ENCODE data around the gene SIGLECL1. TPM values are rescaled to one million over a fixed set of nuclear protein-coding genes. Genes with fewer than 3 reads are reported as not detected.
"Not testable (repeated sequence)": the region's sequence is repeated elsewhere in the genome, so short reads cannot be mapped to it uniquely, and the experiment has no call there.

The SIGLECL1 gene
- total and polyA plus RNA-seq, 2 donors (not counting 1 experiment from before 2014, with no cell fraction given): not detected

DNA sequence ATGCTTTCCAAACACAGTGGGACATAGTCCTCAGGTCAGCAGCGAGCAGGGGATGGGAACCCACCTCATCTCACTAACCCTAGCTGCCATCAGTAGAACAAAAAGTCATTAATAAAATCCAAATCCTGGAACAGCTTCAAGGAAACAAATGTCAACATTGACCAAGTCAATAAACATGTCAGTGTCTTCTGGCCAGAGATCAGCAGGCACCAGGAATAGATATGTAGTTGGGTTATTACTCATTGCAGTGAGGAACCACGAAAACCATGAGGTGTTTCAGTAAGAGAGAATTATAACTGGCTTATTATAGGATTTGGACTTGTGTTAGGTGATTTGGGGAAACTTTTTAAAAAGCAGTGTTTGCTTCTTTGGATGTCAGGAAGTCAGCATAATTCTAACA is 43.1 kb upstream of the SIGLECL1 start:
- no peaks in the 10 kb centered on the region for H3K9me3 ChIP-seq (ENCODE audit: control extremely low read depth in 1 of 3, control insufficient read depth in 2 of 3, insufficient read depth in 1 of 3, low read length in 2 of 3)
- no peaks in the 10 kb centered on the region for H3K36me3 ChIP-seq (replicated peaks in 1 of 2; ENCODE audit: control extremely low read depth in 1 of 2, control insufficient read depth in 1 of 2, extremely low read depth in 1 of 2, insufficient read depth in 2 of 2, low read length in 1 of 2)
- H3K79me2 ChIP-seq (ENCODE audit: control insufficient read depth, insufficient read depth, low read length): no peaks in the 10 kb centered on the region
- POLR2A ChIA-PET: no interaction called here
- Mint-ChIP-seq H3K4me1 (no peaks in the 10 kb centered on the region), H3K27me3 (peaks cover 34% of the 10 kb centered on the region), H3K9me3 (ENCODE audit: insufficient read depth) (no peaks in the 10 kb centered on the region), H3K4me3 (no peak overlapping the region), H3K27ac (no peak overlapping the region)
- DNase-seq (no peak), ATAC-seq (ENCODE audit: low read depth) (no peak)
- H4K20me1 ChIP-seq (ENCODE audit: control insufficient read depth, insufficient read depth, low read length, poor library complexity, severe bottlenecking): no peaks in the 10 kb centered on the region
- no peak overlapping the region for H2AFZ ChIP-seq (ENCODE audit: insufficient read depth, low read depth, low read length, poor library complexity, severe bottlenecking)
- H3K27me3 ChIP-seq (replicated peaks in 1 of 4; ENCODE audit: control extremely low read depth in 1 of 4, control insufficient read depth in 3 of 4, insufficient read depth in 4 of 4, low read length in 3 of 4): peaks cover 0 to 7% (median 0%) of the 10 kb centered on the region in 4 experiments
- H3K9ac ChIP-seq (ENCODE audit: low read length): no peak overlapping the region
- CTCF ChIA-PET: no interaction called here
- no peak overlapping the region for H3K4me3 ChIP-seq (ENCODE audit: control extremely low read depth in 1 of 5, extremely low read depth in 1 of 5, insufficient read depth in 1 of 5, low read depth in 2 of 5, low read length in 4 of 5)
- no peak overlapping the region for H3K27ac ChIP-seq (ENCODE audit: low read length in 2 of 2)
- no peaks in the 10 kb centered on the region for H3K4me1 ChIP-seq (ENCODE audit: control insufficient read depth in 2 of 2, insufficient read depth in 2 of 2, low read length in 2 of 2)
- no peak overlapping the region for H3K4me2 ChIP-seq (replicated peaks; ENCODE audit: low read depth, low read length, poor library complexity, severe bottlenecking)
- intact Hi-C loops (cut with micrococcal nuclease): no loop called here
- WGBS (ENCODE audit: insufficient coverage): 71% methylated on average over 1 of the region's 2 CpGs
- no peak for TF ChIP-seq EZH2 (IDR thresholded peaks at IDR 0.05; ENCODE audit: borderline replicate concordance, insufficient read depth, low read depth, low read length, poor library complexity, severe bottlenecking)
- TF ChIP-seq, protein P1, sequence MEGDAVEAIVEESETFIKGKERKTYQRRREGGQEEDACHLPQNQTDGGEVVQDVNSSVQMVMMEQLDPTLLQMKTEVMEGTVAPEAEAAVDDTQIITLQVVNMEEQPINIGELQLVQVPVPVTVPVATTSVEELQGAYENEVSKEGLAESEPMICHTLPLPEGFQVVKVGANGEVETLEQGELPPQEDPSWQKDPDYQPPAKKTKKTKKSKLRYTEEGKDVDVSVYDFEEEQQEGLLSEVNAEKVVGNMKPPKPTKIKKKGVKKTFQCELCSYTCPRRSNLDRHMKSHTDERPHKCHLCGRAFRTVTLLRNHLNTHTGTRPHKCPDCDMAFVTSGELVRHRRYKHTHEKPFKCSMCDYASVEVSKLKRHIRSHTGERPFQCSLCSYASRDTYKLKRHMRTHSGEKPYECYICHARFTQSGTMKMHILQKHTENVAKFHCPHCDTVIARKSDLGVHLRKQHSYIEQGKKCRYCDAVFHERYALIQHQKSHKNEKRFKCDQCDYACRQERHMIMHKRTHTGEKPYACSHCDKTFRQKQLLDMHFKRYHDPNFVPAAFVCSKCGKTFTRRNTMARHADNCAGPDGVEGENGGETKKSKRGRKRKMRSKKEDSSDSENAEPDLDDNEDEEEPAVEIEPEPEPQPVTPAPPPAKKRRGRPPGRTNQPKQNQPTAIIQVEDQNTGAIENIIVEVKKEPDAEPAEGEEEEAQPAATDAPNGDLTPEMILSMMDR (IDR thresholded peaks at IDR 0.05): no peak

DNA sequence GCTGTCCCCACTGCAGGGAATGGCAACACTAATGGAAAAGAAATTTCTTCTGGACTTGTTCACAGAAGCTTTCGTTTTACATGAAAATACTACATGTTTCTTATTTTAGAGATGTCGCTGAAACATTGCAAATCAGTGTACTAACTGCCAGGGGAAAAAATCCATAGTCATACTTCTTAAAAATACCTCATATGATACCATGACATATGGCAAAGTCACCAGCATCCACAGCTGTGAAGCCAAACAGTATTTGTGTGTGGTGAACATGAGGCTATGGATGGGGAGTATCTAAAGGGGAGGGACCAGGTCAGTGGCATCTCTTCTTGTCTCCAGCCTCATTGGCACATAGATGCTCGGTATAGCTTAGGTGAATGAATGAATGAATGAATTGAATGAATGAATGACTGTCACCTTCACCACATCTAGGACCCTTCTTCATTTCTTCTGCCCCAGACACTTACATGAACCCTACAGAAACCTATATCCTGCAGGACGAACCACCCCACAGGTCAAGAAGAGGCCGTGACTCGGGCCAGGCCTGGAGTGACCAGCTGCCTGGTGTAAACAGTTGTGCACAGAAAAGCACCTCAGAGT is 40.6 kb upstream of the SIGLECL1 start:
- no peak overlapping the region for H3K4me3 Mint-ChIP-seq
- ATAC-seq (ENCODE audit: low read depth): no peak
- 94% methylated on average over 3 of the region's 6 CpGs for WGBS (ENCODE audit: insufficient coverage)
- ChIA-PET CTCF (no interaction called here), POLR2A (no interaction called here)
- Histone ChIP-seq H3K4me1 (ENCODE audit: control insufficient read depth in 2 of 2, insufficient read depth in 2 of 2, low read length in 2 of 2) (no peaks in the 10 kb centered on the region), H3K9ac (ENCODE audit: low read length) (no peak overlapping the region), H4K20me1 (ENCODE audit: control insufficient read depth, insufficient read depth, low read length, poor library complexity, severe bottlenecking) (no peaks in the 10 kb centered on the region), H3K36me3 (replicated peaks in 1 of 2; ENCODE audit: control extremely low read depth in 1 of 2, control insufficient read depth in 1 of 2, extremely low read depth in 1 of 2, insufficient read depth in 2 of 2, low read length in 1 of 2) (no peaks in the 10 kb centered on the region), H3K4me2 (replicated peaks; ENCODE audit: low read depth, low read length, poor library complexity, severe bottlenecking) (no peak overlapping the region), H3K27ac (ENCODE audit: low read length in 2 of 2) (no peak overlapping the region), H3K27me3 (replicated peaks in 1 of 4; ENCODE audit: control extremely low read depth in 1 of 4, control insufficient read depth in 3 of 4, insufficient read depth in 4 of 4, low read length in 3 of 4) (peaks cover 0 to 7% (median 0%) of the 10 kb centered on the region in 4 experiments), H2AFZ (ENCODE audit: insufficient read depth, low read depth, low read length, poor library complexity, severe bottlenecking) (no peak overlapping the region), H3K4me3 (ENCODE audit: control extremely low read depth in 1 of 5, extremely low read depth in 1 of 5, insufficient read depth in 1 of 5, low read depth in 2 of 5, low read length in 4 of 5) (no peak overlapping the region), H3K79me2 (ENCODE audit: control insufficient read depth, insufficient read depth, low read length) (no peaks in the 10 kb centered on the region), H3K9me3 (ENCODE audit: control extremely low read depth in 1 of 3, control insufficient read depth in 2 of 3, insufficient read depth in 1 of 3, low read length in 2 of 3) (no peaks in the 10 kb centered on the region)
- intact Hi-C loops (cut with micrococcal nuclease): no loop called here
- no peaks in the 10 kb centered on the region for H3K9me3 Mint-ChIP-seq (ENCODE audit: insufficient read depth)
- H3K27ac Mint-ChIP-seq: no peak overlapping the region
- H3K4me1 Mint-ChIP-seq: no peaks in the 10 kb centered on the region
- peaks cover 24% of the 10 kb centered on the region for H3K27me3 Mint-ChIP-seq
- no peak for TF ChIP-seq EZH2 (IDR thresholded peaks at IDR 0.05; ENCODE audit: borderline replicate concordance, insufficient read depth, low read depth, low read length, poor library complexity, severe bottlenecking)
- TF ChIP-seq, protein P1 (IDR thresholded peaks at IDR 0.05): no peak
- DNase-seq: no peak

DNA sequence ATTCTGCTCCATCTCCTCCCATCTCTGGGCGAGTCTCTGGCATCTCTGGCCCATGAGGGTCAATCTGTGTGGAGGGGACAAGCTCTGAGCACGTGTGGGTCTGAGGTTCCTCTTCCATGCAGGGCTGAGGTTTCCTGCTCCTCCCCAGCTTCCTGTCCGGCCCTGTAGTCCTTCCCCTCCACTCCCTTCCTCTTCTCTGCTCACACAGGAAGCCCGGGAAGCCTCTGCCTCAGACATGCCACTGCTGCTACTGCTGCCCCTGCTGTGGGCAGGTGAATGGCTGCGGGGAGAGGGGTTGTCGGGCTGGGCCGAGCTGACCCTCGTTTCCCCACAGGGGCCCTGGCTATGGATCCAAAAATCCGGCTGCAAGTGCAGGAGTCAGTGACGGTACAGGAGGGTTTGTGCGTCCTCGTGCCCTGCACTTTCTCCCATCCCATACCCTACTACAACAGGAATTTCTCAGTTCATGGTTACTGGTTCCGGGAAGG is 40.0 kb upstream of the SIGLECL1 start:
- H3K79me2 ChIP-seq (ENCODE audit: control insufficient read depth, insufficient read depth, low read length); ATAC-seq (ENCODE audit: low read depth); H3K4me1 Mint-ChIP-seq; H3K9ac ChIP-seq (ENCODE audit: low read length); CTCF ChIA-PET; H3K36me3 ChIP-seq (replicated peaks in 1 of 2; ENCODE audit: control extremely low read depth in 1 of 2, control insufficient read depth in 1 of 2, extremely low read depth in 1 of 2, insufficient read depth in 2 of 2, low read length in 1 of 2); H3K27me3 ChIP-seq (replicated peaks in 1 of 4; ENCODE audit: control extremely low read depth in 1 of 4, control insufficient read depth in 3 of 4, insufficient read depth in 4 of 4, low read length in 3 of 4); H3K4me2 ChIP-seq (replicated peaks; ENCODE audit: low read depth, low read length, poor library complexity, severe bottlenecking); DNase-seq; H3K4me3 ChIP-seq (ENCODE audit: control extremely low read depth in 1 of 5, extremely low read depth in 1 of 5, insufficient read depth in 1 of 5, low read depth in 2 of 5, low read length in 4 of 5); H3K27ac ChIP-seq (ENCODE audit: low read length in 2 of 2); H2AFZ ChIP-seq (ENCODE audit: insufficient read depth, low read depth, low read length, poor library complexity, severe bottlenecking); H3K4me3 Mint-ChIP-seq; POLR2A ChIA-PET; H3K27ac Mint-ChIP-seq; H3K9me3 Mint-ChIP-seq (ENCODE audit: insufficient read depth); H3K4me1 ChIP-seq (ENCODE audit: control insufficient read depth in 2 of 2, insufficient read depth in 2 of 2, low read length in 2 of 2); H4K20me1 ChIP-seq (ENCODE audit: control insufficient read depth, insufficient read depth, low read length, poor library complexity, severe bottlenecking); H3K9me3 ChIP-seq (ENCODE audit: control extremely low read depth in 1 of 3, control insufficient read depth in 2 of 3, insufficient read depth in 1 of 3, low read length in 2 of 3); intact Hi-C loops (cut with micrococcal nuclease): not testable (repeated sequence)
- WGBS (ENCODE audit: insufficient coverage): 35% methylated on average over 10 of the region's 13 CpGs
- peaks cover 22% of the 10 kb centered on the region for H3K27me3 Mint-ChIP-seq

All from B cell (primary cell).